ENCODE data around the gene IRAK1.
"Not testable (repeated sequence)": the region's sequence is repeated elsewhere in the genome, so short reads cannot be mapped to it uniquely, and the experiment has no call there.

IRAK1 gene

GRCh38 chrX:153995504-153995903, 24.2 kb downstream of the IRAK1 start:
- DNase-seq (ENCODE audit: low read depth), result no peak

- DNase-seq (ENCODE audit: low read depth), result not testable (repeated sequence)
Measured at GRCh38 chrX:153994398-153994797, 25.3 kb downstream of the IRAK1 start.

GRCh38 chrX:153993978-153994377, 25.7 kb downstream of the IRAK1 start:
- DNase-seq (ENCODE audit: low read depth), result no peak

- no peak for DNase-seq (ENCODE audit: low read depth)
Measured at GRCh38 chrX:153993079-153993478, 26.6 kb downstream of the IRAK1 start.

- DNase-seq (ENCODE audit: low read depth), result no peak
Measured at GRCh38 chrX:153992180-153992579, 27.5 kb downstream of the IRAK1 start.

GRCh38 chrX:153991013-153991580, 28.6 kb downstream of the IRAK1 start:
- DNase-seq (ENCODE audit: low read depth), result no peak

- no peak for DNase-seq (ENCODE audit: low read depth)
Measured at GRCh38 chrX:153989973-153990655, 29.6 kb downstream of the IRAK1 start.

GRCh38 chrX:153988493-153988892, 31.2 kb downstream of the IRAK1 start:
- DNase-seq (ENCODE audit: low read depth), result no peak

- no peak for DNase-seq (ENCODE audit: low read depth)
Measured at GRCh38 chrX:153984351-153985178, 35.1 kb downstream of the IRAK1 start.

GRCh38 chrX:153983321-153983801, 36.3 kb downstream of the IRAK1 start:
- no peak for DNase-seq (ENCODE audit: low read depth)

- no peak for DNase-seq (ENCODE audit: low read depth)
Measured at GRCh38 chrX:153981771-153982533, 37.8 kb downstream of the IRAK1 start.

- DNase-seq (ENCODE audit: low read depth), result no peak
Measured at GRCh38 chrX:153981231-153981630, 38.5 kb downstream of the IRAK1 start.

- not testable (repeated sequence) for DNase-seq (ENCODE audit: low read depth)
Measured at GRCh38 chrX:153980394-153980793, 39.3 kb downstream of the IRAK1 start.

GRCh38 chrX:153974726-153975286, 44.9 kb downstream of the IRAK1 start:
- no peak for DNase-seq (ENCODE audit: low read depth)

GRCh38 chrX:153974003-153974725, 45.5 kb downstream of the IRAK1 start:
- DNase-seq (ENCODE audit: low read depth), result no peak

GRCh38 chrX:153973127-153974002, 46.3 kb downstream of the IRAK1 start:
- no peak for DNase-seq (ENCODE audit: low read depth)

GRCh38 chrX:153972368-153973126, 47.2 kb downstream of the IRAK1 start, which contains the start of gene TMEM187:
TSS of gene TMEM187 (plus strand) at chrX:153972754. CDS start at chrX:153982063, 9,309 bp downstream.
- DNase-seq (ENCODE audit: low read depth), result peak; percentile 86

GRCh38 chrX:153971450-153972367, 48.0 kb downstream of the IRAK1 start, which contains the start of gene HCFC1:
TSS of gene HCFC1 (minus strand) at chrX:153971818. CDS start at chrX:153970840, 978 bp downstream.
- DNase-seq (ENCODE audit: low read depth), result peak; percentile 81
